CD8-positive, alpha-beta memory T cell (primary cell): Measurements from ENCODE around the gene CYP3A5. TPM values are rescaled to one million over a fixed set of nuclear protein-coding genes. Genes with fewer than 3 reads are reported as not detected.
"Not testable (repeated sequence)": the region's sequence is repeated elsewhere in the genome, so short reads cannot be mapped to it uniquely, and the experiment has no call there.

Experiments used
- CTCF ChIA-PET: fragments of 350-600 bp; sonication (Branson Sonifier 250); formaldehyde crosslinking; loops from one replicate; lab custom pipeline; 2021; ENCODE audit warnings: antibody characterized with exemption; lab: Charles Lee
- POLR2A ChIA-PET: fragments of 350-600 bp; sonication (Branson Sonifier 250); formaldehyde crosslinking; loops from one replicate; lab custom pipeline; 2021; ENCODE audit warnings: antibody characterized with exemption; lab: Charles Lee
- DNase-seq, 5 donors: peaks; one replicate each; pipeline versions ENCODE4 v3.0.0 to v3.0.0-alpha.2; 2020 to 2022; ENCODE audit warnings: mixed read lengths in 1 of 5
- H3K27ac ChIP-seq: one replicate; pipeline ENCODE4 v1.7.0; 2013; ENCODE audit warnings: low read depth, mild to moderate bottlenecking, low read length, moderate library complexity
- H3K27me3 ChIP-seq: 2 replicates; pipeline ENCODE4 v1.7.0; 2013; ENCODE audit warnings: low read length, mild to moderate bottlenecking; ENCODE audit not compliant: insufficient read depth, poor library complexity, severe bottlenecking
- H3K36me3 ChIP-seq: 2 replicates; pipeline ENCODE4 v1.7.0; 2013; ENCODE audit warnings: mild to moderate bottlenecking, low read length, moderate library complexity; ENCODE audit not compliant: insufficient read depth
- H3K4me1 ChIP-seq: 2 replicates; pipeline ENCODE4 v1.7.0; 2013; ENCODE audit warnings: mild to moderate bottlenecking, low read length, moderate library complexity; ENCODE audit not compliant: insufficient read depth
- H3K4me3 ChIP-seq: 2 replicates; pipeline ENCODE4 v1.7.0; 2013; ENCODE audit warnings: mild to moderate bottlenecking, low read length
- H3K9me3 ChIP-seq: 2 replicates; pipeline ENCODE4 v1.7.0; 2013; ENCODE audit warnings: mild to moderate bottlenecking, low read length
- H3K27ac Mint-ChIP-seq, 8 donors: one replicate each; pipeline ENCODE4 v1.8.0; 2020 to 2021; ENCODE audit warnings: mixed read lengths in 8 of 8, mild to moderate bottlenecking in 6 of 8, inconsistent platforms in 3 of 8, moderate library complexity in 3 of 8
- H3K27me3 Mint-ChIP-seq, 2 donors: one replicate each; pipeline ENCODE4 v1.8.0; 2020 to 2021; ENCODE audit warnings: mixed read lengths in 2 of 2, mild to moderate bottlenecking in 1 of 2, moderate library complexity in 1 of 2
- H3K36me3 Mint-ChIP-seq, 3 donors: one replicate each; pipeline ENCODE4 v1.8.0; 2020 to 2021; ENCODE audit warnings: mixed read lengths in 3 of 3, inconsistent platforms in 1 of 3, mild to moderate bottlenecking in 1 of 3
- H3K4me1 Mint-ChIP-seq, 3 donors: one replicate each; pipeline ENCODE4 v1.8.0; 2020 to 2021; ENCODE audit warnings: mixed read lengths in 3 of 3, inconsistent platforms in 1 of 3, mild to moderate bottlenecking in 1 of 3
- H3K4me3 Mint-ChIP-seq, 7 donors: one replicate each; pipeline ENCODE4 v1.8.0; 2020 to 2021; ENCODE audit warnings: mixed read lengths in 7 of 7, mild to moderate bottlenecking in 6 of 7, moderate library complexity in 4 of 7, inconsistent platforms in 2 of 7
- H3K9me3 Mint-ChIP-seq, 5 donors: one replicate each; pipeline ENCODE4 v1.8.0; 2020 to 2022; ENCODE audit warnings: mixed read lengths in 5 of 5, mild to moderate bottlenecking in 3 of 5, moderate library complexity in 2 of 5, inconsistent platforms in 1 of 5
- polyA plus RNA-seq: library from polyadenylated mRNA; unstranded; fragments of 300-500 nt; fragmentation: Illumina TruSeq; gene quantifications from one replicate; pipeline ENCODE4 v1.2.3, GENCODE V29; 2021
- total RNA-seq, 2 experiments: library from RNA; stranded (reverse); gene quantifications; one replicate each; pipeline ENCODE4 v1.2.3, GENCODE V29; 2021

The CYP3A5 gene
- total and polyA plus RNA-seq, 3 experiments from 2014 or later: 0.16 TPM; not detected in 2

GRCh38 chr7:99657879-99658278, 21.9 kb downstream of the CYP3A5 start:
- H3K4me3 Mint-ChIP-seq, H3K27me3 ChIP-seq, H3K9me3 Mint-ChIP-seq, H3K27ac ChIP-seq, H3K4me3 ChIP-seq, POLR2A ChIA-PET, H3K4me1 Mint-ChIP-seq, H3K36me3 ChIP-seq, DNase-seq, H3K4me1 ChIP-seq, H3K27ac Mint-ChIP-seq, H3K9me3 ChIP-seq, CTCF ChIA-PET, H3K27me3 Mint-ChIP-seq: not testable (repeated sequence)
- peaks cover 13 to 22% (median 16%) of the 10 kb centered on the region in 3 donors for H3K36me3 Mint-ChIP-seq

GRCh38 chr7:99654626-99655025, 25.2 kb downstream of the CYP3A5 start:
- H3K4me3 Mint-ChIP-seq, H3K4me3 ChIP-seq, H3K4me1 Mint-ChIP-seq, H3K36me3 ChIP-seq, POLR2A ChIA-PET, H3K27me3 Mint-ChIP-seq, H3K4me1 ChIP-seq, DNase-seq, H3K9me3 ChIP-seq, H3K27ac Mint-ChIP-seq, H3K27ac ChIP-seq, H3K9me3 Mint-ChIP-seq, CTCF ChIA-PET, H3K27me3 ChIP-seq: not testable (repeated sequence)
- peaks cover 0 to 16% (median 2%) of the 10 kb centered on the region in 3 donors for H3K36me3 Mint-ChIP-seq

GRCh38 chr7:99653754-99654153, 26.0 kb downstream of the CYP3A5 start:
- Histone ChIP-seq H3K4me1 (no peaks in the 10 kb centered on the region), H3K36me3 (no peaks in the 10 kb centered on the region), H3K4me3 (no peak overlapping the region), H3K27me3 (no peaks in the 10 kb centered on the region), H3K27ac (no peak overlapping the region), H3K9me3 (no peaks in the 10 kb centered on the region)
- Mint-ChIP-seq H3K4me1 (peaks cover 0 to 7% (median 4%) of the 10 kb centered on the region in 3 donors), H3K9me3 (no peaks in the 10 kb centered on the region), H3K27ac (no peak overlapping the region), H3K36me3 (peaks cover 1 to 14% (median 4%) of the 10 kb centered on the region in 3 donors), H3K4me3 (no peak overlapping the region), H3K27me3 (no peaks in the 10 kb centered on the region)
- ChIA-PET CTCF (no interaction called here), POLR2A (no interaction called here)
- DNase-seq: no peak

GRCh38 chr7:99653269-99653668, 26.5 kb downstream of the CYP3A5 start:
- CTCF ChIA-PET, H3K9me3 Mint-ChIP-seq: not testable (repeated sequence)

GRCh38 chr7:99652671-99653070, 27.1 kb downstream of the CYP3A5 start:
- Histone ChIP-seq H3K4me3 (no peak overlapping the region), H3K36me3 (no peaks in the 10 kb centered on the region), H3K27me3 (no peaks in the 10 kb centered on the region), H3K27ac (no peak overlapping the region), H3K9me3 (no peaks in the 10 kb centered on the region), H3K4me1 (no peaks in the 10 kb centered on the region)
- Mint-ChIP-seq H3K36me3 (peaks cover 5 to 12% (median 10%) of the 10 kb centered on the region in 3 donors), H3K27me3 (no peaks in the 10 kb centered on the region), H3K4me3 (no peak overlapping the region), H3K27ac (no peak overlapping the region), H3K9me3 (no peaks in the 10 kb centered on the region), H3K4me1 (peaks cover 4 to 7% (median 6%) of the 10 kb centered on the region in 3 donors)
- POLR2A ChIA-PET: no interaction called here
- DNase-seq: no peak
- CTCF ChIA-PET: no interaction called here

More at GRCh38 chr7:99653269-99653668, 26.5 kb downstream of the CYP3A5 start:
- H3K27me3 Mint-ChIP-seq, POLR2A ChIA-PET, H3K27ac ChIP-seq, H3K27me3 ChIP-seq, DNase-seq, H3K4me3 Mint-ChIP-seq, H3K27ac Mint-ChIP-seq, H3K4me1 Mint-ChIP-seq, H3K4me3 ChIP-seq, H3K36me3 ChIP-seq, H3K4me1 ChIP-seq, H3K9me3 ChIP-seq: not testable (repeated sequence)
- peaks cover 2 to 13% (median 6%) of the 10 kb centered on the region in 3 donors for H3K36me3 Mint-ChIP-seq

- Histone ChIP-seq H3K27me3 (no peaks in the 10 kb centered on the region), H3K4me3 (no peak overlapping the region), H3K27ac (no peak overlapping the region), H3K4me1 (no peaks in the 10 kb centered on the region), H3K9me3 (no peaks in the 10 kb centered on the region), H3K36me3 (no peaks in the 10 kb centered on the region)
- Mint-ChIP-seq H3K27me3 (no peaks in the 10 kb centered on the region), H3K4me3 (no peak overlapping the region), H3K36me3 (peaks cover 9 to 19% (median 16%) of the 10 kb centered on the region in 3 donors), H3K9me3 (no peaks in the 10 kb centered on the region), H3K27ac (peak overlapping the region in 1 of 8 donors; percentile 47), H3K4me1 (peaks cover 2 to 6% (median 4%) of the 10 kb centered on the region in 3 donors)
- ChIA-PET CTCF (no interaction called here), POLR2A (no interaction called here)
- DNase-seq: no peak
These were observed 28.5 kb downstream of the CYP3A5 start for GRCh38 chr7:99651290-99651689.

GRCh38 chr7:99648843-99649242, 31.0 kb downstream of the CYP3A5 start:
- peaks cover 0 to 6% (median 2%) of the 10 kb centered on the region in 3 donors for H3K4me1 Mint-ChIP-seq
- H3K4me3 Mint-ChIP-seq: no peak overlapping the region
- no peaks in the 10 kb centered on the region for H3K27me3 ChIP-seq
- no peak overlapping the region for H3K27ac ChIP-seq
- peaks cover 16 to 39% (median 25%) of the 10 kb centered on the region in 3 donors for H3K36me3 Mint-ChIP-seq
- H3K4me1 ChIP-seq: no peaks in the 10 kb centered on the region
- H3K4me3 ChIP-seq: no peak overlapping the region
- no peaks in the 10 kb centered on the region for H3K36me3 ChIP-seq
- DNase-seq: no peak
- ChIA-PET CTCF (no interaction called here), POLR2A (no interaction called here)
- H3K9me3 Mint-ChIP-seq: no peaks in the 10 kb centered on the region
- H3K9me3 ChIP-seq: no peaks in the 10 kb centered on the region
- H3K27me3 Mint-ChIP-seq: no peaks in the 10 kb centered on the region
- no peak overlapping the region for H3K27ac Mint-ChIP-seq

GRCh38 chr7:99645590-99645989, 34.2 kb downstream of the CYP3A5 start:
- Histone ChIP-seq H3K27me3 (no peaks in the 10 kb centered on the region), H3K27ac (no peak overlapping the region), H3K9me3 (no peaks in the 10 kb centered on the region), H3K36me3 (no peaks in the 10 kb centered on the region), H3K4me3 (no peak overlapping the region), H3K4me1 (no peaks in the 10 kb centered on the region)
- H3K27me3 Mint-ChIP-seq: no peaks in the 10 kb centered on the region
- no peak overlapping the region for H3K27ac Mint-ChIP-seq
- POLR2A ChIA-PET: no interaction called here
- H3K9me3 Mint-ChIP-seq: no peaks in the 10 kb centered on the region
- H3K36me3 Mint-ChIP-seq: peaks cover 16 to 47% (median 31%) of the 10 kb centered on the region in 3 donors
- H3K4me1 Mint-ChIP-seq: peaks cover 0 to 6% (median 0%) of the 10 kb centered on the region in 3 donors
- DNase-seq: no peak
- no peak overlapping the region for H3K4me3 Mint-ChIP-seq
- CTCF ChIA-PET: no interaction called here
